GM21381 (cell line): Measurements from ENCODE around the gene E2F8.

Experiments used
- ATAC-seq: cut with Tn5 transposase; IDR thresholded peaks from one replicate; pipeline ENCODE4 v1.9.1; 2021; ENCODE audit warnings: mild to moderate bottlenecking, moderate library complexity; ENCODE audit not compliant: unreplicated experiment

The E2F8 gene

DNA sequence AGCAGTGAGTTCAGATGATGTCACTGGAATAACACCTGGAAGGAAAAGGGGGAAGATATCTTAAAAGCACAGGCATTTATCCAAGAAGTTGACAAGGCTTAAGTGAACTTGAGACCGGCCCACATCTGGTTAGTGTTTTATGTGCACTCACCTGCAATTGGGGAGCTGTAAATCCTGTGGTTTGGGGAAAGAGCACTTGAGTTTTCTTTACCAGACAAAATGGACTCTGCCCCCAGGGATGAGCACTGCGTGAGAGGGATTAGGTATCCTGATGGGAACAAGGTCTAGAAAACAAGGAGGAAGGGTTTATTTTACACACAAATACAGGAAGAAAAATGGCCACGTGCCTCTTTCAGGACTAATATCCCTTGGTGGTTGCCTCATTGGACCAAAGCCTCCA lies 15.2 kb downstream of the E2F8 start:
- no peak for ATAC-seq

GRCh38 chr11:19225123-19225522 lies 15.6 kb downstream of the E2F8 start:
- ATAC-seq: no peak

- no peak for ATAC-seq
Measured at GRCh38 chr11:19220903-19221724, 19.6 kb downstream of the E2F8 start.

- no peak for ATAC-seq
Measured at GRCh38 chr11:19218786-19219460, 21.8 kb downstream of the E2F8 start.

DNA sequence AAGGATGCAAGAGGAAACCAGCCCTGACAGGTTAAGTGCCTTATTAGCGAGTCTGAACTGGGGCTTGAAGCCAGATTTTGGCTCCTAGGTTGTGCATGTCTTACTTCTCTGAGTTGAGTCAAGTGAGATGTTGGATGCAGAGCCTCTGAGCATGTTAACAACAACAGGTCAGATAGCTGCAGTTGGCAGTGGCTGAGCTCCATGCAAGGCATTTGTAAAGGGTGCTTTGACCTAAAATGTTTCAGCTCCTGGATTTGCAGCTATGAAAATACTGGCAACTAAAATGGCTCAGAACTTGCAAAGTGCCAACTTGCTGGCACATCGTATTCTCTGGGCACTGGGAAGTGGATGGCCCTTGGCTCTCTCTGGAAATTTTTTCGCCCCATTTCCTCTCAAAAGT lies 22.5 kb downstream of the E2F8 start:
- no peak for ATAC-seq

GRCh38 chr11:19216709-19217374 lies 23.9 kb downstream of the E2F8 start:
- ATAC-seq: no peak

- ATAC-seq: no peak
Measured at GRCh38 chr11:19216021-19216420, 24.7 kb downstream of the E2F8 start.

- ATAC-seq: no peak
Measured at GRCh38 chr11:19209617-19210370, 31.0 kb downstream of the E2F8 start.

GRCh38 chr11:19208959-19209546 lies 31.7 kb downstream of the E2F8 start:
- ATAC-seq: no peak

- no peak for ATAC-seq
Measured at GRCh38 chr11:19208181-19208580, 32.6 kb downstream of the E2F8 start.

DNA sequence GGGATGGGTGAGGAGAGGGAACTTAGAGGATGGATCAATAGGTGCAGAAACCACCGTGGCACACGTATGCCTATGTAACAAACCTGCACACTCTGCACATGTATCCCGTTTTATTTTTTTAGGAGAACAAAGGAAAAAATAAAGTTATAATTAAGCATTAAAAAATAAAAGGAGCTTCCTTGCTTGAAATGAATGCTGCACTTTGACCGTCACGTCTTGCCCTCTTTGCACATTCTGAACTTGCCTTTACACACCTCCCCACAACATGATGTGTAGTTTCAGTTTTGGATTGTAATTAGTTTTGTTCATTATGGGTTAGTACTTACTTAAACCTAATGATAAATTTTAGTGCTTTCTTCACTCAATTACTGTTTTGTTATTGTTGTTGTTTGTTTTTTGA lies 35.9 kb downstream of the E2F8 start:
- ATAC-seq: no peak

- no peak for ATAC-seq
Measured at GRCh38 chr11:19201737-19202605, 38.8 kb downstream of the E2F8 start, which contains the start of gene CSRP3. TSS of gene CSRP3 (minus strand) at chr11:19201983. CDS start at chr11:19192448, 9,535 bp downstream.

DNA sequence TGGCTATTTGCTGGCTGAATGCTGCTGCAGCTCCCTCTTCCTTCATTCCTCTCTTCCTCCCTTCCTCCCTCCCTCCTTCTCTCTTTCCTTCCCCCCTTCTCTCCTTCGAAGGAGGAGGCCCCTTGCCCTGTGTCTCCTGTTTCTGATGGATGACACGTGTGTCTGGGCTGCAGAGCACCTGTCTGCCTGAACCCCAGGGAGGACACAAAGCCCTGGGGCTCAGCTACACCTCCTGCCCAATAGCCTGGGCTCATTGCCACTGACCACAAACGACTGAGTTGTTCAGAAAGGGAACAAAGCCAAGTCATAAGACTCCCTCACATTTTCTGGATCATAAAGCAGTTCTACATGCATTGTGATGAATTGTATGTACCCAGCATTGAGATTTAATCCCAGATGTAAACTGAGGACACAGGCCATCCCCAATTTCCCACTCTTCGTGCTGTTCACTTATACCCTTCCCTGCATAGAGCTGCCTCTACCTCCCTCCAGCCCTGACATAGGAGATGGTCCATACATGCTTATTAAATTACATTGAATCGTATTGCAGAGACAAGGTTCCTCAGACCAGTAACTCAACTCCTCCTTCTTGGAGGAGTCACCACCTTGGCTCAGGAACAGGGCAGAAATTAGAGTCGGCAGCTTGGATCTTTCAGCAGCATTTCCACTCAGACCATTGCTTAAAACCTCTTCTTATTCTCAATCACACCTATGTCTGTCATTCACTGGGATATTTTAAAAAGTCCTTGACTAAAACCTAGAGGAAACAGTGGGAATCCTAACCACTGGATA lies 40.1 kb downstream of the E2F8 start:
- ATAC-seq: no peak

- no peak for ATAC-seq
Measured at GRCh38 chr11:19199771-19200170, 41.0 kb downstream of the E2F8 start.

DNA sequence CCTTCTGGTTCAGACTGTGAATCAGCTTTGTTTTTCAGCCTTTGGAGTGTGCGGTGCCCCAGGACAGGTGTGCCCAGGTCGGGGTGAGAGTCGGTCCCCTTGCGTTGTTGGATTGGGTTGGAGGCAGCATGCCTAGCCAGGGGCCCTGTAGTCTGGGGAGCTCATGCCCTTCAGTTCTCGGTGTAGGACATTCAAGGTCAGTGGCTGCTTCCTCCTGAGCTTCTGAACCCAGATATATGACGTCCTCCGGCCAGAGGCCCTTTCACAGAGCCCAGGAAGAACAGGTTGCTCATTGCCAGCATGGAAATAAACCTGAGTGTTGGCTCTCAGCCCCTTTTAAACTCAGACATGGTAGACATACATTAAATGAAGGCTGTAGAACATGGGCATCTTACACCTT lies 41.7 kb downstream of the E2F8 start:
- ATAC-seq: no peak

- no peak for ATAC-seq
Measured at GRCh38 chr11:19196432-19196831, 44.3 kb downstream of the E2F8 start.

GRCh38 chr11:19194620-19195308 lies 46.0 kb downstream of the E2F8 start:
- no peak for ATAC-seq

DNA sequence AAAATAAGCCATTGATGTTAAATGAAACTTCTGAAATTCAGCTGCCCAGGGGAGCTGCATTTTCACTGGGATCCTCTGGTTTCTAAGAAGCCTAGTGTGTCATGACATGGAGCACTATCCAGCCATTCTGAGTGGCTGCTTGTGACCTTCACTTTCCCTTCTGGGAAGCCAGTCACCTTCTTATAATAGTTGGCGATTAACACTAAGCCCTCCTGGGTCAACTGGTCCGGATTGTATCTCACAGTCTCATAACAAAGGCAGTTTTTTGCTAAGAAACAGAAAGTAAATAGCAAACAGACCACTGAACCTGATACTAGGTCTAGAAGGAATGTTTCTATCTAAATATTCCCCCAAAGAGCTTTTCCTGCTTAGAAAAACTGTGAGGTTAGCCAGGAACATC lies 46.8 kb downstream of the E2F8 start:
- ATAC-seq: no peak
